ENCODE measurements around the gene SLC29A1. TPM values are rescaled to one million over a fixed set of nuclear protein-coding genes. Genes with fewer than 3 reads are reported as not detected.

The SLC29A1 gene
- 15.0 and 17.3 TPM in 2 replicates for total RNA-seq

GRCh38 chr6:44223319-44224028, at the start of gene SLC29A1:
SLC29A1 (plus strand) TSS chr6:44223595; CDS start chr6:44227314, 3,719 bp downstream.
- peak within 1 kb of the TSS; percentile 61 for H3K27ac Mint-ChIP-seq
- no peaks in the 10 kb centered on the region for H3K9me3 Mint-ChIP-seq
- no peaks in the 10 kb centered on the region for H3K27me3 Mint-ChIP-seq
- POLR2A ChIA-PET = interaction anchor here (0.5 to 3.8 kb wide), 8 partner anchors 14 to 519 kb away, joined by 3 to 49 read pairs (median 4); partner anchors contain the start of genes HSP90AB1 and TMEM151B
- peak within 1 kb of the TSS; percentile 82 for H3K4me3 Mint-ChIP-seq
- intact Hi-C loops (cut with micrococcal nuclease) = loop anchor here (1.0 to 5.0 kb wide), 6 partner anchors 15 to 114 kb away; partner anchors contain the start of genes AARS2, MRPL14, NFKBIE and TMEM63B
- peaks cover 37% of the 10 kb centered on the region for H3K4me1 Mint-ChIP-seq
- DNase-seq = peak; percentile 81
- no peaks in the 10 kb centered on the region for H3K36me3 Mint-ChIP-seq (ENCODE audit: low read depth)
- TF ChIP-seq CTCF (IDR thresholded peaks at IDR 0.05) = no peak
- ATAC-seq (ENCODE audit: low read depth) = peak; percentile 85
- CTCF ChIA-PET = interaction anchor here (0.5 to 2.3 kb wide), 3 partner anchors 14 to 45 kb away, joined by 3 to 15 read pairs (median 6); no protein-coding TSS in a partner anchor

- H3K27ac Mint-ChIP-seq = no peak overlapping the region
- CTCF ChIA-PET = interaction anchor here (0.9 to 2.2 kb wide), 2 partner anchors 92 to 163 kb away, joined by 3 to 7 read pairs; no protein-coding TSS in a partner anchor
- intact Hi-C loops (cut with micrococcal nuclease) = no loop called here
Observed at GRCh38 chr6:44176130-44176761, 47.1 kb upstream of the SLC29A1 start.

GRCh38 chr6:44176762-44177509, 46.5 kb upstream of the SLC29A1 start:
- TF ChIP-seq CTCF (IDR thresholded peaks at IDR 0.05) = no peak

More at GRCh38 chr6:44176130-44176761, 47.1 kb upstream of the SLC29A1 start:
- H3K4me3 Mint-ChIP-seq = peak overlapping the region; percentile 38
- H3K27me3 Mint-ChIP-seq = peaks cover 3% of the 10 kb centered on the region
- ATAC-seq (ENCODE audit: low read depth) (no peak), DNase-seq (no peak)
- H3K4me1 Mint-ChIP-seq = peaks cover 14% of the 10 kb centered on the region
- no peaks in the 10 kb centered on the region for H3K36me3 Mint-ChIP-seq (ENCODE audit: low read depth)
- POLR2A ChIA-PET = interaction anchor here (3.0 kb wide), 1 partner anchor 70 kb away, joined by 15 read pairs; the partner anchor contains the start of gene HSP90AB1
- no peak for TF ChIP-seq CTCF (IDR thresholded peaks at IDR 0.05)
- H3K9me3 Mint-ChIP-seq = no peaks in the 10 kb centered on the region

GRCh38 chr6:44177691-44178423, 45.5 kb upstream of the SLC29A1 start:
- Mint-ChIP-seq H3K4me3 (peak overlapping the region; percentile 5), H3K27ac (peak overlapping the region; percentile 8), H3K4me1 (peaks cover 12% of the 10 kb centered on the region), H3K36me3 (ENCODE audit: low read depth) (no peaks in the 10 kb centered on the region), H3K27me3 (peaks cover under 1% of the 10 kb centered on the region), H3K9me3 (no peaks in the 10 kb centered on the region)
- intact Hi-C loops (cut with micrococcal nuclease) = no loop called here
- TF ChIP-seq CTCF (IDR thresholded peaks at IDR 0.05) = no peak
- ATAC-seq (ENCODE audit: low read depth) (no peak), DNase-seq (no peak)
- POLR2A ChIA-PET = interaction anchor here (3.0 kb wide), 1 partner anchor 69 kb away, joined by 15 read pairs; the partner anchor contains the start of gene HSP90AB1
- CTCF ChIA-PET = no interaction called here

More at GRCh38 chr6:44176762-44177509, 46.5 kb upstream of the SLC29A1 start:
- CTCF ChIA-PET = interaction anchor here (0.9 to 2.2 kb wide), 2 partner anchors 91 to 162 kb away, joined by 3 to 7 read pairs; no protein-coding TSS in a partner anchor
- Mint-ChIP-seq H3K4me1 (peaks cover 14% of the 10 kb centered on the region), H3K27me3 (peaks cover 3% of the 10 kb centered on the region), H3K4me3 (peak overlapping the region; percentile 38), H3K27ac (peak overlapping the region; percentile 2), H3K9me3 (no peaks in the 10 kb centered on the region), H3K36me3 (ENCODE audit: low read depth) (no peaks in the 10 kb centered on the region)
- ATAC-seq (ENCODE audit: low read depth) (peak; percentile 79), DNase-seq (peak; percentile 29)
- intact Hi-C loops (cut with micrococcal nuclease) = no loop called here
- POLR2A ChIA-PET = interaction anchor here (0.6 to 3.0 kb wide), 2 partner anchors 70 to 125 kb away, joined by 3 to 15 read pairs; partner anchors contain the start of gene HSP90AB1

Measured in activated B cell treated with CpG ODN at 0.5 μM for 24 hours (primary cell).